HG03457 (cell line): Measurements from ENCODE around the gene FNBP1.
"Not testable (repeated sequence)": the region's sequence is repeated elsewhere in the genome, so short reads cannot be mapped to it uniquely, and the experiment has no call there.

Experiments
- ATAC-seq: cut with Tn5 transposase; IDR thresholded peaks from one replicate; pipeline ENCODE4 v1.9.1; 2021; ENCODE audit warnings: moderate number of reproducible peaks; ENCODE audit not compliant: unreplicated experiment

FNBP1 gene

GRCh38 chr9:129996161-129996830, 46.7 kb downstream of the FNBP1 start:
- ATAC-seq: no peak

- no peak for ATAC-seq
Observed at GRCh38 chr9:129995409-129996160, 47.4 kb downstream of the FNBP1 start.

GRCh38 chr9:129994882-129995281, 48.1 kb downstream of the FNBP1 start:
- no peak for ATAC-seq

- not testable (repeated sequence) for ATAC-seq
Observed at GRCh38 chr9:129991139-129991538, 51.9 kb downstream of the FNBP1 start.

- ATAC-seq: no peak
Observed at GRCh38 chr9:129990269-129991010, 52.5 kb downstream of the FNBP1 start.

- no peak for ATAC-seq
Observed at GRCh38 chr9:129989740-129990139, 53.2 kb downstream of the FNBP1 start.

GRCh38 chr9:129989362-129989708, 53.7 kb downstream of the FNBP1 start:
- ATAC-seq: no peak

- ATAC-seq: peak; percentile 47
Observed at GRCh38 chr9:129988607-129989361, 54.2 kb downstream of the FNBP1 start.

GRCh38 chr9:129987941-129988340, 55.0 kb downstream of the FNBP1 start:
- ATAC-seq: no peak

- ATAC-seq: no peak
Observed at GRCh38 chr9:129987047-129987446, 55.9 kb downstream of the FNBP1 start.

GRCh38 chr9:129984589-129984988, 58.4 kb downstream of the FNBP1 start:
- ATAC-seq: not testable (repeated sequence)

- no peak for ATAC-seq
Observed at GRCh38 chr9:129983891-129984290, 59.1 kb downstream of the FNBP1 start.

- ATAC-seq: no peak
Observed at GRCh38 chr9:129981180-129981907, 61.6 kb downstream of the FNBP1 start.

GRCh38 chr9:129980224-129980623, 62.8 kb downstream of the FNBP1 start:
- not testable (repeated sequence) for ATAC-seq

GRCh38 chr9:129979071-129979745, 63.8 kb downstream of the FNBP1 start:
- no peak for ATAC-seq

GRCh38 chr9:129972816-129973215, 70.2 kb downstream of the FNBP1 start:
- no peak for ATAC-seq

- ATAC-seq: no peak
Observed at GRCh38 chr9:129968690-129969485, 74.1 kb downstream of the FNBP1 start.

- ATAC-seq: no peak
Observed at GRCh38 chr9:129964901-129965734, 77.9 kb downstream of the FNBP1 start.
